Measurements from ENCODE around the gene TUBGCP6.

DNA sequence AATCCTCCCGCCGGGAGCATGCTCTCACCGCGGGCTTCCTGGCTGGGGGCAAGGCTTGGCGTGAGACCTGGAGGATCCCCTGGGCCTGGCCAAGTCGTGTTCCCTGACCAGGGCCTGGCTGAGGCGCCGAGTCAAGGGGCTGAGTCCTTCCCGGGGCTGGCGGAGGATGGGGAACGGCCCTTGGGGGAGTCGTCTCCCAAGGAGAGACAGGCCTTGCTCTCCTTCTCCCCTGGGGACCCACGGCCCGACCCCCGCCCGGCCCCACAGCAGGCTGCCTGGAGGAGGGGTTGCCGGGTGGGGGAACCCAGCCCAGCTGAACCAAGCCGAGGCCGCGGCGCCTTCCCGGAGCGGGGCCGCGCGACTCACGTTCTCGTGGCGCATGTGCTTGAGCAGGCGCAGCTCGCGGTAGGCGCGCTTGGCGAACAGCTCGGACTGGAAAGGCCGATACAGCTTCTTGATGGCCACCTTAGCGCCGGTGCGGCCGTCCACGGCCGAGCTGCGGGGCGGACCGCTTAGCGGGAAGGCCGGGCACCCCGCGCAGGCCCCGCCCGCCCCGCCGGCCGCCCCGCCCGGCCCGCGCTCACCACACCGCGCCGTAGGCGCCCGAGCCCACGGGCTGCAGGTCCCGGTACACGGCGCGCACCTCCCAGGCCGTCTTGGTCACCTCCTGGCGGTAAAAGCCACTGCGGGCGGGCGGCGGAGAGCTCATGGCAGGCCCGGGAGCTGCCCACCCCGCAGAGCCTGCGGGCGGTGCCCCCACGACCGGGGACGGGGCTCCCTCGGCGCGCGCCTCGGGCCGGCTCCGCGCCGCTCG lies 16.2 kb upstream of the TUBGCP6 start:
- TF ChIP-seq, protein P1, sequence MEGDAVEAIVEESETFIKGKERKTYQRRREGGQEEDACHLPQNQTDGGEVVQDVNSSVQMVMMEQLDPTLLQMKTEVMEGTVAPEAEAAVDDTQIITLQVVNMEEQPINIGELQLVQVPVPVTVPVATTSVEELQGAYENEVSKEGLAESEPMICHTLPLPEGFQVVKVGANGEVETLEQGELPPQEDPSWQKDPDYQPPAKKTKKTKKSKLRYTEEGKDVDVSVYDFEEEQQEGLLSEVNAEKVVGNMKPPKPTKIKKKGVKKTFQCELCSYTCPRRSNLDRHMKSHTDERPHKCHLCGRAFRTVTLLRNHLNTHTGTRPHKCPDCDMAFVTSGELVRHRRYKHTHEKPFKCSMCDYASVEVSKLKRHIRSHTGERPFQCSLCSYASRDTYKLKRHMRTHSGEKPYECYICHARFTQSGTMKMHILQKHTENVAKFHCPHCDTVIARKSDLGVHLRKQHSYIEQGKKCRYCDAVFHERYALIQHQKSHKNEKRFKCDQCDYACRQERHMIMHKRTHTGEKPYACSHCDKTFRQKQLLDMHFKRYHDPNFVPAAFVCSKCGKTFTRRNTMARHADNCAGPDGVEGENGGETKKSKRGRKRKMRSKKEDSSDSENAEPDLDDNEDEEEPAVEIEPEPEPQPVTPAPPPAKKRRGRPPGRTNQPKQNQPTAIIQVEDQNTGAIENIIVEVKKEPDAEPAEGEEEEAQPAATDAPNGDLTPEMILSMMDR (conservative IDR thresholded peaks at IDR 0.05; ENCODE audit: low read depth, low read length) = no peak
- TF ChIP-seq EZH2 (IDR thresholded peaks at IDR 0.05; ENCODE audit: borderline replicate concordance, low read depth, low read length, poor library complexity, severe bottlenecking) = no peak

All from A673 (cell line).